ENCODE data around the gene AGBL4.

DNA sequence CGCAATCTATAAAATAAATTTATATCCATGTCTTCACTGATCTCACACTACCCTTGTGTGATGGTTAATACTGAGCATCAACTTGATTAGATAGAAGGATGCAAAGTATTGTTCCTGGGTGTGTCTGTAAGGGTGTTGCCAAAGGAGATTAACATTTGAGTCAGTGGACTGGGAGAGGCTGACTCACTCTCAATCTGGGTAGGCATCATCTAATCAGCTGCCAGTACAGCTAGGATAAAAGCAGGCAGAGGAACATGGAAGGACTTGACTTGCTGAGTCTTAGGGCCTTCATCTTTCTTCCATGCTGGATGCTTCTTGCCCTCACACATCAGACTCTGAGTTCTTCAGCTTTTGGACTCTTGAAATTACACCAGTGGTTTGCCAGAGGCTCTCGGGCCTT is 615.4 kb downstream of the AGBL4 start:
- TF ChIP-seq, protein P1, sequence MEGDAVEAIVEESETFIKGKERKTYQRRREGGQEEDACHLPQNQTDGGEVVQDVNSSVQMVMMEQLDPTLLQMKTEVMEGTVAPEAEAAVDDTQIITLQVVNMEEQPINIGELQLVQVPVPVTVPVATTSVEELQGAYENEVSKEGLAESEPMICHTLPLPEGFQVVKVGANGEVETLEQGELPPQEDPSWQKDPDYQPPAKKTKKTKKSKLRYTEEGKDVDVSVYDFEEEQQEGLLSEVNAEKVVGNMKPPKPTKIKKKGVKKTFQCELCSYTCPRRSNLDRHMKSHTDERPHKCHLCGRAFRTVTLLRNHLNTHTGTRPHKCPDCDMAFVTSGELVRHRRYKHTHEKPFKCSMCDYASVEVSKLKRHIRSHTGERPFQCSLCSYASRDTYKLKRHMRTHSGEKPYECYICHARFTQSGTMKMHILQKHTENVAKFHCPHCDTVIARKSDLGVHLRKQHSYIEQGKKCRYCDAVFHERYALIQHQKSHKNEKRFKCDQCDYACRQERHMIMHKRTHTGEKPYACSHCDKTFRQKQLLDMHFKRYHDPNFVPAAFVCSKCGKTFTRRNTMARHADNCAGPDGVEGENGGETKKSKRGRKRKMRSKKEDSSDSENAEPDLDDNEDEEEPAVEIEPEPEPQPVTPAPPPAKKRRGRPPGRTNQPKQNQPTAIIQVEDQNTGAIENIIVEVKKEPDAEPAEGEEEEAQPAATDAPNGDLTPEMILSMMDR (IDR thresholded peaks at IDR 0.05), result no peak
- TF ChIP-seq POLR2A (IDR thresholded peaks at IDR 0.05), result no peak

Measured in lower leg skin (tissue), 3 donors.